ENCODE results near the gene PGGHG. TPM values are rescaled to one million over a fixed set of nuclear protein-coding genes. Genes with fewer than 3 reads are reported as not detected.

PGGHG gene
- total and polyA plus RNA-seq, 7 donors: 1.6 to 68.0 (median 13.0) TPM

GRCh38 chr11:250274-250673 is 38.7 kb upstream of the PGGHG start:
- DNase-seq: no peak
- intact Hi-C loops (cut with DNase I): loop anchor here (5.0 kb wide), 3 partner anchors 37 to 107 kb away; partner anchors contain the start of gene PGGHG
- H3K9me3 ChIP-seq: no peaks in the 10 kb centered on the region
- 90 to 92% methylated on average over 5 of the region's 5 CpGs for WGBS, 2 donors
- peaks cover 23 to 87% (median 46%) of the 10 kb centered on the region in 4 donors for H3K36me3 ChIP-seq
- H3K27me3 ChIP-seq: no peaks in the 10 kb centered on the region
- TF ChIP-seq CTCF (IDR thresholded peaks at IDR 0.05): no peak
- no peak for TF ChIP-seq POLR2AphosphoS5 (IDR thresholded peaks at IDR 0.05)
- no peak for TF ChIP-seq POLR2A (IDR thresholded peaks at IDR 0.05)
- no peak for TF ChIP-seq EP300 (IDR thresholded peaks at IDR 0.05)
- H3K27ac ChIP-seq: no peak overlapping the region
- no peaks in the 10 kb centered on the region for H3K4me1 ChIP-seq
- H3K4me3 ChIP-seq: no peak overlapping the region

GRCh38 chr11:250740-251299 is 38.1 kb upstream of the PGGHG start:
- Histone ChIP-seq H3K27ac (no peak overlapping the region), H3K4me3 (no peak overlapping the region), H3K9me3 (no peaks in the 10 kb centered on the region), H3K4me1 (no peaks in the 10 kb centered on the region), H3K27me3 (no peaks in the 10 kb centered on the region), H3K36me3 (peaks cover 19 to 82% (median 42%) of the 10 kb centered on the region in 4 donors)
- intact Hi-C loops (cut with DNase I): loop anchor here (5.0 kb wide), 3 partner anchors 36 to 106 kb away; partner anchors contain the start of gene PGGHG
- TF ChIP-seq CTCF (IDR thresholded peaks at IDR 0.05) (peak; percentile 29 to 58 (median 46)), EP300 (IDR thresholded peaks at IDR 0.05) (no peak)
- 75 to 83% methylated on average over 10 of the region's 10 CpGs for WGBS, 2 donors
- DNase-seq: peak; percentile 72

GRCh38 chr11:251550-251949 is 37.4 kb upstream of the PGGHG start:
- H3K9me3 ChIP-seq: no peaks in the 10 kb centered on the region
- intact Hi-C loops (cut with DNase I): loop anchor here (5.0 kb wide), 3 partner anchors 36 to 106 kb away; partner anchors contain the start of gene PGGHG
- TF ChIP-seq EP300 (IDR thresholded peaks at IDR 0.05) (no peak), CTCF (IDR thresholded peaks at IDR 0.05) (no peak), POLR2AphosphoS5 (IDR thresholded peaks at IDR 0.05) (no peak), POLR2A (IDR thresholded peaks at IDR 0.05) (no peak)
- no peak for DNase-seq
- no peak overlapping the region for H3K27ac ChIP-seq
- 80% methylated on average over 10 of the region's 10 CpGs for WGBS, 2 donors
- no peaks in the 10 kb centered on the region for H3K4me1 ChIP-seq
- H3K36me3 ChIP-seq: peaks cover 17 to 75% (median 35%) of the 10 kb centered on the region in 4 donors
- H3K4me3 ChIP-seq: no peak overlapping the region
- no peaks in the 10 kb centered on the region for H3K27me3 ChIP-seq

- intact Hi-C loops (cut with DNase I): loop anchor here (5.0 kb wide), 3 partner anchors 35 to 105 kb away; partner anchors contain the start of gene PGGHG
- no peaks in the 10 kb centered on the region for H3K4me1 ChIP-seq
- no peak for DNase-seq
- H3K27ac ChIP-seq: no peak overlapping the region
- no peak overlapping the region for H3K4me3 ChIP-seq
- WGBS, 2 donors: 91 to 93% methylated on average over 8 of the region's 8 CpGs
- H3K36me3 ChIP-seq: peaks cover 12 to 63% (median 25%) of the 10 kb centered on the region in 4 donors
- TF ChIP-seq CTCF (IDR thresholded peaks at IDR 0.05): no peak
- no peak for TF ChIP-seq POLR2A (IDR thresholded peaks at IDR 0.05)
- no peak for TF ChIP-seq POLR2AphosphoS5 (IDR thresholded peaks at IDR 0.05)
- TF ChIP-seq EP300 (IDR thresholded peaks at IDR 0.05): no peak
- H3K27me3 ChIP-seq: no peaks in the 10 kb centered on the region
- H3K9me3 ChIP-seq: no peaks in the 10 kb centered on the region
Measured at GRCh38 chr11:252666-253065, 36.3 kb upstream of the PGGHG start.

All from sigmoid colon (tissue), 7 donors.